VCaP (cell line): ENCODE results near the gene SPATA24.

Source experiments
- H3K27ac ChIP-seq: fragments of 450-650 bp; 2 replicates; pipeline ENCODE4 v1.5.1; 2017
- TF ChIP-seq, protein P1 (sequence below): fragments of 450-650 bp; conservative IDR thresholded peaks from 2 replicates; pipeline ENCODE4 v1.5.1; 2017; ENCODE audit warnings: mild to moderate bottlenecking, moderate library complexity

SPATA24 gene

DNA sequence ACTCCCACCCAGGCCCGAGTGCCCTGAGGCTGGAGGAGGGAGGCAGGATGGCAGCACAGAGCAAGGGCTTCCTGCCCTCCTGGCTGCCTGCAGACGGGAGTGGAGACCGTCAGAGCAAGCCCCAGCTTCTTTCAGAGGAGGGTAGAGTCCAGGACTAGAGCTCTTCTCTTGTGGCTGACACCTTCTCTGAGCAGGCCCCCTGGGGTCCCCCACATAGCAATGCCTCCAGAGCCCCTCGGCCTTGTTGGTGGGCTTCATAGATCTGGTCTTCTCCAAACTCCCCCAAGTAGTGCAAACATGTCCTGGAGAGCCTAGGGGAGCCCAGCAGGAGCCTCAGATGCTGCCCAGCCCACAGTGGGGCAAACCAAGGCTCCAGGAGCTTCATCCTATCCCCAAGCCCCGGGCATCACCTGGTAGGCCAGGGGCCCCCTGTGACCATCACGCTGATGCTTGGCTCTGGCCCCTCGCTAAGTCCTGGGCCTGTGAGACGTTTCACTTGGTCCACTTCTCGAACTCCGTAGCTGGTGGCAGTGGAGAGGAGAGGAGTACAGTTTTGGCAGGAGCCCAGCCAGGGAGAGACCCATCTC lies 16.2 kb downstream of the SPATA24 start:
- TF ChIP-seq, protein P1, sequence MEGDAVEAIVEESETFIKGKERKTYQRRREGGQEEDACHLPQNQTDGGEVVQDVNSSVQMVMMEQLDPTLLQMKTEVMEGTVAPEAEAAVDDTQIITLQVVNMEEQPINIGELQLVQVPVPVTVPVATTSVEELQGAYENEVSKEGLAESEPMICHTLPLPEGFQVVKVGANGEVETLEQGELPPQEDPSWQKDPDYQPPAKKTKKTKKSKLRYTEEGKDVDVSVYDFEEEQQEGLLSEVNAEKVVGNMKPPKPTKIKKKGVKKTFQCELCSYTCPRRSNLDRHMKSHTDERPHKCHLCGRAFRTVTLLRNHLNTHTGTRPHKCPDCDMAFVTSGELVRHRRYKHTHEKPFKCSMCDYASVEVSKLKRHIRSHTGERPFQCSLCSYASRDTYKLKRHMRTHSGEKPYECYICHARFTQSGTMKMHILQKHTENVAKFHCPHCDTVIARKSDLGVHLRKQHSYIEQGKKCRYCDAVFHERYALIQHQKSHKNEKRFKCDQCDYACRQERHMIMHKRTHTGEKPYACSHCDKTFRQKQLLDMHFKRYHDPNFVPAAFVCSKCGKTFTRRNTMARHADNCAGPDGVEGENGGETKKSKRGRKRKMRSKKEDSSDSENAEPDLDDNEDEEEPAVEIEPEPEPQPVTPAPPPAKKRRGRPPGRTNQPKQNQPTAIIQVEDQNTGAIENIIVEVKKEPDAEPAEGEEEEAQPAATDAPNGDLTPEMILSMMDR, result no peak

DNA sequence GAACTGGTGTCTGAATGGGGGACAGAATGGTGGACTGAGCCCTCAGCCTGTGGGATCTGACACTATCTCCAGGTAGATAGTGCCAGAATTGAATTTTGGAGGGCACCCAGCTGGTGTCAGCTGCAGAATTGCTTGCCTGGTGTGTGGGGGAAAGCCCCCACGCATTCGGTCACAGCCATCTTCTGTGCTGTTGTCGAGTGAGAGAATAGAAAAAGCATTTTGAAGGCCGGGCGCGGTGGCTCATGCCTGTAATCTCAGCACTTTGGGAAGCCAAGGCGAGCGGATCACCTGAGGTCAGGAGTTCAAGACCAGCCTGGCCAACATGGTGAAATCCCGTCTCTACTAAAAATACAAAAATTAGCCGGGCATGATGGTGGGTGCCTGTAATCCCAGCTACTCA lies 16.9 kb downstream of the SPATA24 start:
- H3K27ac ChIP-seq, result peak overlapping the region; percentile 85

More for the DNA sequence above, 16.2 kb downstream of the SPATA24 start:
- H3K27ac ChIP-seq, result peak overlapping the region; percentile 85

DNA sequence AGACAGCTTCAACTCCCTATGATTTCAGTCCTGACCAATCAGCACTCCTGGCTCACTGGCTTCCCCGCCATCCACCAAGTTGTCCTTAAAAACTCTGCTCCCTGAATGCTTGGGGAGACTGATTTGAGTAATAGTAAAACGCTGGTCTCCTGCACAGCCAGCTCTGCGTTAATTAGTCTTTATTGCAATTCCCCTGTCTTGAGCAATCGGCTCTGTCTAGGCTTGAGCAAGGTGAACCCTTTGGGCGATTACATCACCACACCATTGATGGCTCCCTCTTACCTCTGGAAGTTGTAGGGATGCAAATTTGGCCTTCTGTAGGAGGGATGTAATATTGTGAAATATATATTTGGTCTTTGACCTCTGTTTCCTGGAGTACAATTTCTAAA lies 17.8 kb downstream of the SPATA24 start:
- no peak overlapping the region for H3K27ac ChIP-seq
- TF ChIP-seq, protein P1, result no peak

DNA sequence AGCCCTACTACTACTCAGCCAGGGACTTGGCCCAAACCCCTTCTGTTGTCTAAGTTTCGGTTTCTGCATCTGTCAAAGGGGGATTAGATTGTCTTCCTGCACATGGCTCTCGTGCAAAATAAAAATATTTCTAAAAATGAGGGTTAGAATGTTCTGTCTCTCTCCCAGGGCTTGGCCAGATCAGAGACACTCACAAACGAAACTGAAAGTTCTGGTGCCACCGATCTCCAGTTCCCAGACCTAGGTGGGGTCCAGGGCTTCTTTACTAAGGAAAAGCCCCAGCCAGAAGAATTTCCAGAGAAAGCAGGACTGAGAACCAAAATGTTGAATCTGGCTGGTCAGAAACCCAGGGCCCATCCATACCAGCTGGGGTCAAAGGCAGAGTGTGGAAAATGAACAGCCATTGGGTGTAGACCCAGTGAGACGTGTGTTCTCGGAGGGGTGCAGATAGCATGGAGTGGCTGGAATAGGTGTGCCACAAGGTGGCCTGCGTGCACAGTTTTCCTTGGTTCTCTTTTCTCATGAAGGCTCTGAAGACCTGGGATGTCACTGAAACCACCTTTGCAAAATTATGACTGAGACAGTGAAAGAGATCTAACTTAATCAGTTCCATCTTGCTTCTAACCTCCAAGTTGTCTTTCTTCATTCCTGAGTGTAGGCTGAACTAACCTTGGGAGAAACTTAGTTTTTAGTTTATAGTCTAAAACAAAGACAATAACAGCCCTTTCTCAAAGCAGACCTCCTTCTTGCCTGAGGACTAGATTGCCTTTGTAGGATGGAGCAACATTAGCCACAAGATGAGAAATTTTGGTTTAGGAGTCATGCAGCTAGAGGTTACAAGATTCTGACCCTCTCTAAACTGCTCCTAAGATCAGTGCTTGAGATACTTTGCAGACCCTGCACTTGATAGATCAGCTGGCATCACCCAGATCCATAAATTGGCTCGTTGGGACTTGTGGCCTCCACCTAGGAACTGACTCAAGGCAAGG lies 18.5 kb downstream of the SPATA24 start:
- TF ChIP-seq, protein P1, result no peak
- H3K27ac ChIP-seq, result peak overlapping the region; percentile 55; the same call in 1 of the 2 replicates

DNA sequence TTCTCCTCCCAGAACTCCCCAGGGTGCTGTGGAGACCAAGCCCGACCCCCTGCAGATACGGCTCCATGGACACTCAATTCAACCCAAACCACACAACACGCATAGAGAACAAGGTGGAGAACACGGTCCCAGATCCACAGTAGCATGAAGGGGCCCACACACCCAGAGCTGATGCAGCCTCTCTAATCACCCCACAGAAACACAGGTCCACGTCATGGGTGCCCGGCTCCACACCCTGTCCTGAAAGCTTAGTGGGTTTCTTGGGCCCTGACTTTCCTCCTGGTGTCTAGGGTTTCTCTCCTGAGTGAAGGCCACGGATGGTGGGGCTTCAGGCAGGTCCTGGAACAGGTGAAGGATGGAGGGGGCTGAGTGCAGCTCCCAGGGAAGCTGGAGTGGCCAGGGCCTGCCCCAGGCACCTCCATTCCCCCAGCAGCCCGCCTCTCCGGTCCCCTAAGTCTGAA lies 19.3 kb downstream of the SPATA24 start:
- peak overlapping the region; percentile 55 for H3K27ac ChIP-seq
- TF ChIP-seq, protein P1, result no peak

DNA sequence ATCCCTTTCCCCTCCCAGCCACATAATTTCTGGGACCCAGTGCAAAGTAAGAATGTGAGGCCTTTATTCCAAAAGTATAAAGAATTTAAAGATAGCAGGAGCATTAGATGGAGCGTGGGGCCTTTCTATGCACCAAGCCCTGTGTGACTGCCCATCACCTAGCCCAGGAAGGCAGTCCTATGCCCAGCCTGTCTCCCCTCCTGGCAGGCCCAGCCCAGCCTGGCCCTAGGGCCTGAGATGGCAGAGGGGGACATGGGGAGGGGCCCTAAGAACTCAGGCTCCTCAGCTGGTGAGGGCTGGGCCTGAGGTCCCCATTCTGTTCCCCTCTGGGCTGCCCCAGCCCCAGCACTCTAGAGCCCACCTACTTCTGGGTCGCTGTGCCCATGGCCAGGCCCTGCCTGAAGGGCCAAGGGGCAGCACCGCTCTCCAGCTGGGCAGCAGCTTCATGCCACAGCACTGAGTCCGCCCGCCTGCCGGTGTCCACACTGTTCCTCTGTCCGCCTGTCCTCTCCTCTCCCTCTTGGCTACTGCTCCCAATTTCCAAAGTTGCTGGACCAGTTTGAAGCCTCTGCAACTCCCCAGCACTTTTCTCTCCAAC lies 19.8 kb downstream of the SPATA24 start:
- TF ChIP-seq, protein P1, result no peak
- peak overlapping the region; percentile 55 for H3K27ac ChIP-seq

DNA sequence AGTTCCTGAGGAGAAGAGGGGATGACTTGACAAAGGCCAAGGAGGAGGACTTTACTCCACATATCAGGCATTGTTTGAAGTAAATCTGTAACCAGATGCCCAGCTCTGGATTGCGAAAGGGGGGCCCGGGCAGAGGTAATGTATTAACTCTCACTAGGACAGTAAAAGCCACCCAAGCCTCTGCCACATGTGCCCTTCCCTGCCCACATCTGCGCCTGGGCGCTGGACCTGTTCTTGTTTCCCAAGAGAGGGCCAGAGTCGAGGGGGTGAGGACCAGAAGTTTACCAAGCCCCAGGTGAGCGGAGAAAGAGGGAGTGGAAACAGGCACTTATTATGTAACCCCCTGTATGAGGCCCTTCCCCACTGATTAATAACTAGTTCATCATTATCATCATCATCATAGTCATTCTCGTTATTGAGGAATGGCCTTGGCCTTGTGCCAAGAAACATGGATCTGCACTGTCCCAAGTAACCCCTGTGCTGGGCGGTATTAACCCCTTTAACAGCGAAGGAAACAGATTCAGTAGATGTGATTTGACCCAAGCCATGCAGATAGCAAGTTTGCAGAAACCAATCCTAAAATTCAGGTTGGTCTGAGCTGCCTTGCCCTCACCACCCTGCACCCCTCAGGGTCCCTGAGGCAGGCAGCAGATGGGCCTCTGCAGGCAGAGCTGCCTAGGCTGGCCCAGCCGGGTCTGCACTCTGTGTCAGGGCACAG lies 20.5 kb downstream of the SPATA24 start, which contains the start of gene SLC23A1:
Gene SLC23A1 (minus strand): TSS at position 23 of the 718 bp plus-strand sequence. CDS start 44 bp downstream, outside the sequence.
- TF ChIP-seq, protein P1, result no peak
- H3K27ac ChIP-seq, result peak within 1 kb of the TSS; percentile 55
